Measurements from ENCODE around the gene FGF10.

DNA sequence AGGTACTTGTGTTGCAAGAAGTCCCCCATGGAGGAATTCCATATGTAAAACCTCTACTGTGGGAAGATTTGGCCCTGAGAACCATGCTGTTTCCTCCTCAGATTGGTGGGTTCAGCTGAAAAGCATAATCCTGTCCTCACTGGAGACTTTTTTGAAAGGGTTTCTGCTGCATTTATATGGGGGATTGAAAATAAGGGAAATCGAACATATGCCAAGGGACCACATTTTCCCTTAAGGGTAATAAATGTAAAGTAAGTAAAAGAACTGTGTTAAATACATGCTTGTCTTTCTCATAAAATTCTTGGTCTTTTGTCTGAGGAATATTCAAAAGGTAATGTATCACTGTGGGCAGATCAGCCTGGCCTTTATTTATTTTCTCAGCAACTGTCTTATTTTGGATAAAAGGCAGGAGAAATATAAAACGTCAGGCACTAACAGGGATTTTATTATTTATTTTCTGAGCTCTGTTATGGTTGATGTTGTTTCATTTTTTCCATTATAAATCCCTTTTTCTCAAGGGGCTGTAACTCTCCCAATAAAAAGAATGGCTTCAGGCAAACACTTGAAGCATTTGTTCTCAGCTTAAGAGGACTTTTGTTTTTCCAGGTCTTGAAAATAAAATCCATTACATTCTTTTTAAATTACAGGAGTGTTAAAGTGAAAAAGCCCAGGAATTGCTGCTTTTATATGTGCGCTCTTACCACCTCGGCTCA lies 131.4 kb downstream of the FGF10 start:
- TF ChIP-seq, protein P1, sequence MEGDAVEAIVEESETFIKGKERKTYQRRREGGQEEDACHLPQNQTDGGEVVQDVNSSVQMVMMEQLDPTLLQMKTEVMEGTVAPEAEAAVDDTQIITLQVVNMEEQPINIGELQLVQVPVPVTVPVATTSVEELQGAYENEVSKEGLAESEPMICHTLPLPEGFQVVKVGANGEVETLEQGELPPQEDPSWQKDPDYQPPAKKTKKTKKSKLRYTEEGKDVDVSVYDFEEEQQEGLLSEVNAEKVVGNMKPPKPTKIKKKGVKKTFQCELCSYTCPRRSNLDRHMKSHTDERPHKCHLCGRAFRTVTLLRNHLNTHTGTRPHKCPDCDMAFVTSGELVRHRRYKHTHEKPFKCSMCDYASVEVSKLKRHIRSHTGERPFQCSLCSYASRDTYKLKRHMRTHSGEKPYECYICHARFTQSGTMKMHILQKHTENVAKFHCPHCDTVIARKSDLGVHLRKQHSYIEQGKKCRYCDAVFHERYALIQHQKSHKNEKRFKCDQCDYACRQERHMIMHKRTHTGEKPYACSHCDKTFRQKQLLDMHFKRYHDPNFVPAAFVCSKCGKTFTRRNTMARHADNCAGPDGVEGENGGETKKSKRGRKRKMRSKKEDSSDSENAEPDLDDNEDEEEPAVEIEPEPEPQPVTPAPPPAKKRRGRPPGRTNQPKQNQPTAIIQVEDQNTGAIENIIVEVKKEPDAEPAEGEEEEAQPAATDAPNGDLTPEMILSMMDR (conservative IDR thresholded peaks at IDR 0.05; ENCODE audit: low read depth, low read length) = no peak
- no peak for TF ChIP-seq EZH2 (IDR thresholded peaks at IDR 0.05; ENCODE audit: borderline replicate concordance, low read depth, low read length, poor library complexity, severe bottlenecking)

Data from A673 (cell line).